ENCODE results near the gene WNT4. TPM values are rescaled to one million over a fixed set of nuclear protein-coding genes. Genes with fewer than 3 reads are reported as not detected.

WNT4 gene
- total RNA-seq, 2 experiments from 2014 or later: not detected

DNA sequence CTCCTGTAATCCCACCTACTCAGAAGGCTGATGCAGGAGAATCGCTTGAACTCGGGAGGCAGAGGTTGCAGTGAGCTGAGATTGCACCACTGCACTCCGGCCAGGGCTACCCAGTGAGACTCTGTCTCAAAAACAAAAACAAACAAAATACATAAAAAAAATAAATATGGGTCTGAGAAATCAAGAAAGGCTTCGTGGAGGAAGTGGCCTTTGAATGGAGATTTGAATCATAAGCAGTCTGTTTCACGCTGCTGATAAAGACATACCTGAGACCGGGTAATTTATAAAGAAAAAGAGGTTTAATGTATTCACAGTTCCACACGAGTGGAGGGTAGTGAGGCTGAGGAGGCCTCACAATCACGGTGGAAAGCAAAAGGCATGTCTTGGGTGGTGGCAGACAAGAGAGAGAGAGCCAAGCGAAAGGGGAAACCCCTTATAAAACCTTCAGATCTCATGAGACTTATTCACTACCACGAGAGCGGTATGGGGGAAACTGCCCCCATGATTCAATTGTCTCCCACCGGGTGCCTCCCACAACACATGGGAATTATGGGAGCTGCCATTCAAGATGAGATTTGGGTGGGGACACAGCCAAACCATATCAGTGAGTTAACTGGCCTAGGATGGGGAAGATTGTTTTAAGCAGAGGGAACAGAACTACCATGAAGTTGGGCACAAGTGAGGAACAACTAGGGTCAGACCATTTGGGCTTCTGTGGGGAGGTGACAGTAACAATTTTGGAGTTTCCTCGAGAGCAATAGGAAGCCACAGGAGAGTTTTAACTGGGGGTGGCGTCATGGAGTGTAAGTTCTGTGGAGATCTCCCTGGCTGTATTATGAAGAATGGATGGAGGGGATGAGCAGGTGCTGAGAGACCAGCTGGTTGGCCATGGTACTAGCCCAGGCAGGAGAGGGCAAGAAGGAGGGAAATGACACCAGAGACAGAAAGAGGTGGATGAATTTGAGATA lies 22.2 kb upstream of the WNT4 start:
- POLR2A ChIA-PET: no interaction called here
- CTCF ChIA-PET: no interaction called here

GRCh38 chr1:22163564-22163963 lies 20.7 kb upstream of the WNT4 start:
- POLR2A ChIA-PET: no interaction called here

GRCh38 chr1:22163137-22163536 lies 20.2 kb upstream of the WNT4 start:
- ChIA-PET POLR2A (no interaction called here), CTCF (no interaction called here)

More at GRCh38 chr1:22163564-22163963, 20.7 kb upstream of the WNT4 start:
- CTCF ChIA-PET: no interaction called here

- CTCF ChIA-PET: no interaction called here
- POLR2A ChIA-PET: no interaction called here
These were observed 17.0 kb upstream of the WNT4 start for GRCh38 chr1:22159891-22160290.

GRCh38 chr1:22158654-22159053 lies 15.8 kb upstream of the WNT4 start:
- ChIA-PET CTCF (no interaction called here), POLR2A (no interaction called here)

DNA sequence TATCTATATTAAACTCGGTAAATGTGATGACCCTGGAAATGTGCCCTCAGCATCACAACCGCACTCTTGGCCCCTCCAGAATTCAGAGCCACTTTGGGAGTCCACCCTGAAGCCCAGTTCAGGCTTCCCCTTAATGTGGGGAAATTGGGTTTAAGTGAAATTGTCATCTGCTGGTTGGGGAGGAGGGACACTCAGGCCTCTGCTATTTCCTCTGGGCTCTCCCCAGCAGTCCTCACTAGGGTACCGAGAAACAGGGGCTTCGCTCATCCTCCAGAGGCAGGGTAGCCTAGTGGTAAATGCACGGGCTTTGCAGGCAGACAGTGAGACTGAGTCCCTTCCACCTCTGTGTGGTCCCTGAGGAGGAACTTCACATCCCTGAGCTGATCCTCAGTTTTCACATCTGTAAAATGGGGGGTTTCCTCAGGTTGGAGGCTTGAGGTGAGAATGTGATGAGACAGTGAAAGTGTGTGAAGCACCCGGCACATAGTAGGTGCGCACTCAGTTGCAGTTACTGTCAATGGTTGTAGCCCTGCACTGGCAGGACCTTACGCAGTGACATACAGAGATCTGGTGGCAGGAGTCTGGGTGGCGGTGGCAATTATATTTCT lies 14.6 kb upstream of the WNT4 start:
- ChIA-PET POLR2A (no interaction called here), CTCF (no interaction called here)

- POLR2A ChIA-PET: interaction anchor here (0.7 kb wide), 1 partner anchor 484 kb away, joined by 3 read pairs; no protein-coding TSS in a partner anchor
- CTCF ChIA-PET: interaction anchor here (0.7 kb wide), 1 partner anchor 767 kb away, joined by 3 read pairs; no protein-coding TSS in a partner anchor
These were observed 12.6 kb upstream of the WNT4 start for GRCh38 chr1:22155517-22155916.

GRCh38 chr1:22154626-22155025 lies 11.7 kb upstream of the WNT4 start:
- ChIA-PET POLR2A (interaction anchor here (0.7 kb wide), 1 partner anchor 485 kb away, joined by 3 read pairs; no protein-coding TSS in a partner anchor), CTCF (interaction anchor here (0.7 kb wide), 1 partner anchor 768 kb away, joined by 3 read pairs; no protein-coding TSS in a partner anchor)

DNA sequence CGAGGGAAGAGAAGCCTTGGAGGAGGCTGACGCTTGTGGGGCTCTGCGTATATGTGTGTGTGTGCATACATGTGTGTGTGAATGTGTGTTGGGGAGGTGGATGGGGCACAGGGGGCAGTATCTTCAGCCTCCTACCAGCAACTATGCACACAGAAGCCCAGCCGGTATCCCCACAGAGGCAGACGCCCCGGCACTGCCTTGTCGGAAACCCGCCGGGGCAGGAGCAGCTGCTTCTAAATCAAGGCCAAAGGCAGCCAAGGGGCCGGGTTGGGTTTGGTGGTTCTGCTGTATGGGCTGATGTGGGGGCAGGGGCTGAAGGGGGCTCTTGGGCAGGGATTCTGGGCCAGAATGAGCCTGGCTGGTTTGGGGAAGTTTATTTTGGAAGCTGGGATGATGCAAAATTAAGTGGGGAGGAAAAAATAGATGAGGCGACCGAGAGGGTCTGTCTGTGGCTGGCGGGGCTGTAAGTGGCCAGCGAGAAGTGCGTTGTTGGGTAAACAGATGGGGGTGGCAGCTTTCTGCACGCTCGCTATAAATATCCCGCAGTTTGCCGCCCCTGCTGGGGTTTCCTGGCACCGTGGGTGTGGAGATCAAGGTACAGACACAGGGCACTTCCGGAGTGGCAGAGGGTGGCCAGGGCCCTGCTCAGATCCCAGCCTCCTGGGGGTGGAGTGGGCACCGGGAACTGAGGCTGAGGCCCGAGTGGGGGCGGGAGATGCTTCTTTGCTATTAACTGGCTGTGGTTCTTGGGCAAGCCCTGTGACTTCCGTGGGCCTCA lies 11.0 kb upstream of the WNT4 start:
- ChIA-PET POLR2A (no interaction called here), CTCF (interaction anchor here (0.9 kb wide), 1 partner anchor 18 kb away, joined by 3 read pairs; no protein-coding TSS in a partner anchor)

DNA sequence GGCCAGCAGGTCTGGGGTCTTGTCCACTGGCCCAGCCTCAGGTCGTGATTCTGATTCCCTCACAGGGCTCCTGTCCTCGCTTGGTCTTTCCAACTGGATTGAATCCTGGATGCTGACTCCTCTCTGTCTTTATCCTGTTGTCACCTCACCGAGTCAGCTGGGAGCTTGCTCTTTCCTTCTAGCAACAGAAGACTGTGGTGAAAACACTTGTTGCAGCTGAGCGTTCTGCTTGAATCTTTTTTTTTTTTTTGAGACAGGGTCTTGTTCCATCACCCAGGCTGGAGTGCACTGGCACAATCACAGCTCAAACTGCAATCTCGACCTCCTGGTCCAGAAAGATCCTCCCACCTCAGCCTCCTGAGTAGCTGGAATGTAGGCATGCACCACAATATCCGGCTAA lies 8.0 kb upstream of the WNT4 start:
- ChIA-PET CTCF (no interaction called here), POLR2A (no interaction called here)

DNA sequence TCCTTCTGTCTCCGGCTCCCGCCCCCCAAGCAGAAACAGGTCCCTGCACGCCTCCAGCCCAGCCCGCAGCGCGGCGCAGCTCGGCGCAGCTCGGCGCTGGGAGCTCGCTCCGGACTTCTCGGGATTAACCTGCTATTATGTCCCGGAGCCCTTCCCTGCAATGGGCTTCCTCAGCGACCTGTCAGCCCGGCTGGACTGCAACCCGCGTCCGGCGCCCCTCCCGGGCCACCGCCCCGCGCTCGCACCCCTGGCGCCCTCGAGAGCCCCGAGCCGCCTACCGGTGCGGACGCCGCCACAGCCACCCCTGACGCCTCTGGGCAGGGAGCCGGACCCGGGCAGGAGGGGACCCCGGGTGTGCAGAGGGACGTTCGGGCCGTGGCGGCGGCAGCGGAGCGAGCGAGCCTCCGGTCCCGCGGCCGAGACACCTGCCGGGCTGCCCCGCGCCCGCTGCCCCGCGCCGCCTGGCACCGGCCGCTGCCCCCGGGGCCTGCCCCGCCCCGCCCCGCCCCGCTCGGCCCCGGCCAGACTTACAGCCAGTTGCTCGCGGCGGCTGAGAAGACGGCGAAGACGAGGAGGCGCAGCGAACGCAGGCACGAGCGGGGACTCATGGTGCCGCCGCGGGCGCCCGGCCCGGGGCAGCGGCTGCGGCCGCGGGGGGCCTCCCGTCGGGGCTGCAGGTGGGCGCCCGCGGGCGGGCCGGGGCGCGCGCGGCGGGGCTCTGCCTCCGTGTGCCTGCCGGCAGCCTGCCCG lies 407 bp downstream of the WNT4 start:
- ChIA-PET POLR2A (no interaction called here), CTCF (interaction anchor here (2.0 kb wide), 1 partner anchor 10 kb away, joined by 7 read pairs; no protein-coding TSS in a partner anchor)

GRCh38 chr1:22141554-22142314 lies 1.2 kb downstream of the WNT4 start:
- ChIA-PET CTCF (interaction anchor here (2.0 kb wide), 1 partner anchor 10 kb away, joined by 7 read pairs; no protein-coding TSS in a partner anchor), POLR2A (no interaction called here)

DNA sequence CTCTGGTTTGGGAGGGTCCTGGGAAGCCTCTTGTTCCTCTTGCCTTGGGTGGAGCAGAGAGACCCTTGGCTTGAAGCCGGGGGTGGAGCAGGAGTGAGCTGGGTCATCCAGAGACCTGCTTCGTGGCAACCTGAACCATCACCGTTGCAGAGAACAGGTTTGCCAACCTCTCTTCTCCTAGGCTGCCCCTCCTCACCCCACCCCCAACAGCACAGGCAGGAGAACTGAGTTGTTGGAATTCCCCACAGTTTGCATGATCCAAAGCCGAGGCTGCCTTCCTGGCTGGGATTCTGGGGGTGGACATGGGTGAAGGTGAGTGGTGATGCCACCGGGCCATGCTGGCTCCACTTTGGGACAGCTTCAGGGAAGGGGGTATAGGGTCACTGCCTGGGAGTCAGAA lies 2.2 kb downstream of the WNT4 start:
- ChIA-PET CTCF (interaction anchor here (2.0 kb wide), 1 partner anchor 9 kb away, joined by 7 read pairs; no protein-coding TSS in a partner anchor), POLR2A (no interaction called here)

DNA sequence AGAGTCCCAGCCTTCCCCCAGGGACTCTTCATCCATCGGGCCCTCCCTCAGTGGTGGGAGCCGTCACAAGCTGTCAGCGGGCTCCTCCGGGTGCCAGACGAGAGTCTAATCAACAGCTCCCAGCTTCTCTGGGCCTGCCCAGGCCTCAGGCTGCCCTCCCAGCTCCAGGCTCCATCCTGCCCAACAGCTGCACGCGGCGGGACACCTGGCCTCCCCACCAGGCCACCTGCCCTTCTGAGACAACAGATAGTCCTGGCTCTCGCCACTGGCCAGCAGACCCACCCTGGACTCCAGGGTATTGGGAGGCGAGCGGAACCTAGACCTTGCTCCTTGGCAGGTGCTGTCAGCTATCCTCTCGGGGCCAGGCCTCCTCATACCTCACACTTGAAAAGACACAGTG lies 3.1 kb downstream of the WNT4 start:
- ChIA-PET POLR2A (no interaction called here), CTCF (interaction anchor here (0.6 to 1.4 kb wide), 3 partner anchors 8 to 277 kb away, joined by 3 to 5 read pairs (median 3); no protein-coding TSS in a partner anchor)

GRCh38 chr1:22139066-22139594 lies 3.8 kb downstream of the WNT4 start:
- ChIA-PET CTCF (interaction anchor here (0.6 to 1.4 kb wide), 2 partner anchors 54 to 278 kb away, joined by 3 to 5 read pairs; no protein-coding TSS in a partner anchor), POLR2A (no interaction called here)

- CTCF ChIA-PET: no interaction called here
- POLR2A ChIA-PET: no interaction called here
These were observed 5.7 kb downstream of the WNT4 start for GRCh38 chr1:22137004-22137720.

GRCh38 chr1:22133931-22134324 lies 9.0 kb downstream of the WNT4 start:
- POLR2A ChIA-PET: no interaction called here
- CTCF ChIA-PET: no interaction called here

All from activated CD8-positive, alpha-beta memory T cell treated with anti-CD3 and anti-CD28 coated beads for 36 hours (primary cell).